Measurements from ENCODE around the gene PDCL3.

PDCL3 gene

GRCh38 chr2:100554798-100555407 lies 7.9 kb upstream of the PDCL3 start:
- H3K9ac ChIP-seq (ENCODE audit: low read depth in 1 of 2, low read length in 2 of 2): no peak overlapping the region
- no peak overlapping the region for H3K27ac ChIP-seq (ENCODE audit: low read depth in 2 of 2, low read length in 2 of 2)
- no peaks in the 10 kb centered on the region for H3K9me3 ChIP-seq (ENCODE audit: control insufficient read depth in 2 of 2, low read length in 2 of 2)
- H3K27me3 ChIP-seq (ENCODE audit: control insufficient read depth in 2 of 2, insufficient read depth in 2 of 2, low read length in 2 of 2): no peaks in the 10 kb centered on the region
- no peaks in the 10 kb centered on the region for H3K4me1 ChIP-seq (ENCODE audit: control insufficient read depth in 2 of 2, insufficient read depth in 2 of 2, low read length in 2 of 2)
- H3K36me3 ChIP-seq (ENCODE audit: control insufficient read depth in 2 of 2, insufficient read depth in 2 of 2, low read length in 2 of 2): no peaks in the 10 kb centered on the region
- no peak overlapping the region for H3K4me3 ChIP-seq (ENCODE audit: low read length in 2 of 2)

DNA sequence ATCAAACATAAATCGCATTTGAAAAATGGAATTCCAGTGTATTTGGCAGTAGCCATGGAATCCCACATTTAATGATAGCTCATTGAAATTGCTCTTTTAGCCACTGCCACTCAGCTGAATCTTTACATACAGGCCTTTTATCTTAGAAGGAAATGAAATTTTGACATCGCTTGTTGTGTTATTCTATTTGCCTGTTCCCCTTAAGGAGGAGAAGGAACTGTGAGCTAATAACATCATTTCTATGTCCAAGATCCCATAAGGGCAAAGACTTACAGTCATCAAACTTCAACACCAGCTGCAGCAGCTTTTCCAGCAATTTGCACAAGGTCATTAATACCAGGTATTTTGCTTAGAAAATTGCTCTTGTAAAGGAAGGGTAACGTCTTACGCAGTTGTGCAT lies 6.0 kb upstream of the PDCL3 start:
- Histone ChIP-seq H3K4me1 (ENCODE audit: control insufficient read depth in 2 of 2, insufficient read depth in 2 of 2, low read length in 2 of 2) (no peaks in the 10 kb centered on the region), H3K9ac (ENCODE audit: low read depth in 1 of 2, low read length in 2 of 2) (no peak overlapping the region), H3K4me3 (ENCODE audit: low read length in 2 of 2) (no peak overlapping the region), H3K36me3 (ENCODE audit: control insufficient read depth in 2 of 2, insufficient read depth in 2 of 2, low read length in 2 of 2) (no peaks in the 10 kb centered on the region), H3K9me3 (ENCODE audit: control insufficient read depth in 2 of 2, low read length in 2 of 2) (no peaks in the 10 kb centered on the region), H3K27ac (ENCODE audit: low read depth in 2 of 2, low read length in 2 of 2) (no peak overlapping the region), H3K27me3 (ENCODE audit: control insufficient read depth in 2 of 2, insufficient read depth in 2 of 2, low read length in 2 of 2) (no peaks in the 10 kb centered on the region)

GRCh38 chr2:100560216-100560830 lies 2.5 kb upstream of the PDCL3 start:
- Histone ChIP-seq H3K9me3 (ENCODE audit: control insufficient read depth in 2 of 2, low read length in 2 of 2) (no peaks in the 10 kb centered on the region), H3K4me3 (ENCODE audit: low read length in 2 of 2) (no peak overlapping the region), H3K27ac (ENCODE audit: low read depth in 2 of 2, low read length in 2 of 2) (no peak overlapping the region), H3K4me1 (ENCODE audit: control insufficient read depth in 2 of 2, insufficient read depth in 2 of 2, low read length in 2 of 2) (peaks cover 3 to 8% of the 10 kb centered on the region in 2 donors), H3K9ac (ENCODE audit: low read depth in 1 of 2, low read length in 2 of 2) (no peak overlapping the region), H3K36me3 (ENCODE audit: control insufficient read depth in 2 of 2, insufficient read depth in 2 of 2, low read length in 2 of 2) (no peaks in the 10 kb centered on the region), H3K27me3 (ENCODE audit: control insufficient read depth in 2 of 2, insufficient read depth in 2 of 2, low read length in 2 of 2) (no peaks in the 10 kb centered on the region)

DNA sequence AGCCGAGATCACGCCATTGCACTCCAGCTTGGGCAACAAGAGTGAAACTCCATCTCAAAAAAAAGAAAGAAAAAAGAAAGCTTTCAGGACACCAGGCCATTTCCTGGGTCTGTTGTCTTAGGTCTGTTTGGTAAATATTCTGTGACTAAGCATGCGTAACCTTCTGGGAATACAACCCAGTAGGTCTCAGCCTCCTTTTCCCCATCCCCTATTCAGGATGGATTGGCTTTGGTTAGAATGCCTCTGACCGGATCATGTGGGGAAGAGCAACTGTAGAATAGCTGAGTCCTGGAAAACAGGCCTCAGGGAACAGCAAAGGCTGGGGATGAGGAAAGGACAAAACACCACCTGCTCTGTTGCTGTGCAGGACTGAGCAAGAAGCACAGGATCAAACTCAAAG lies 1.6 kb upstream of the PDCL3 start:
- no peak overlapping the region for H3K27ac ChIP-seq (ENCODE audit: low read depth in 2 of 2, low read length in 2 of 2)
- H3K4me1 ChIP-seq (ENCODE audit: control insufficient read depth in 2 of 2, insufficient read depth in 2 of 2, low read length in 2 of 2): peaks cover 3 to 8% of the 10 kb centered on the region in 2 donors
- H3K36me3 ChIP-seq (ENCODE audit: control insufficient read depth in 2 of 2, insufficient read depth in 2 of 2, low read length in 2 of 2): peaks cover 0 to 2% of the 10 kb centered on the region in 2 donors
- H3K9ac ChIP-seq (ENCODE audit: low read depth in 1 of 2, low read length in 2 of 2): no peak overlapping the region
- no peak overlapping the region for H3K4me3 ChIP-seq (ENCODE audit: low read length in 2 of 2)
- H3K9me3 ChIP-seq (ENCODE audit: control insufficient read depth in 2 of 2, low read length in 2 of 2): no peaks in the 10 kb centered on the region
- H3K27me3 ChIP-seq (ENCODE audit: control insufficient read depth in 2 of 2, insufficient read depth in 2 of 2, low read length in 2 of 2): no peaks in the 10 kb centered on the region

DNA sequence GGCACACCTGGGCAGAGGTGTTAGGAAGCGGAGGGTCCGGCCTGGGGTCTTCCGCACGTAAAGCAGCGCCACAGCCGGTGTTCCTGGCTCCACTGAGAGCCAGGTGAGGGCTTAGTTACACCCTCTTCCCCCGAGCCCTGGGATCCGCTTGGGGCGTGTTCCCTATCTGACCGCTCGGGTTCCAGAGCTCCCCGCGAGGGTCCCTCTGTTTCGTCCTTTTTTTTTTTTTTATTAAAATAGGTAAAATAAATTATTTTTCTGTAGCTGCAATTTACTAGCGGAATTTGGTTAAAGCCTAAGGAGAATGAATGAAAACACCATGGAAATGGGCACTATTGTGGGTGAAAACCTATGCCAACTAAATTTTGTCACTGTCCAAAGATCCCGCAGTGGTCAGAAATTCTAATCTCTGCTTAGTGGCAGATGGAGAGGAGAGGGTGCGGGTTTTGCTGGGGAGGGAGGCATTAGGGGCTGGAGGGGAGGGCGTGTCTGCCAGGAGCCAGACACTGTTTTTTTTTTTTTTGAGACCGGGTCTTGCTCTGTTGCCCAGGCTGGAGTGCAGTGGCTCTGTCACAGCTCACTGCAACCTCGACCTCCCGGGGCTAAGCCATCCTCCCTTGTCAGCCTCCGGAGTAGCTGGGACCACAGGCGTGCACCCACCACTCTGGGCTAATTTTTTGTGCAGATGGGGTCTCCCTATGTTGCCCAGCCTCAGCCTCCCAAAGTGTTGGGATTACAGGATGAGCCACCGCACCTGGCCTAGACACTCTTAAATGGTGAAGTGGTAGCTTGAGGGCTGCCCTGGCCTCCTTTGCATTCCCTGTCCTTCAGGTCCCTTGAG lies 834 bp downstream of the PDCL3 start:
- Histone ChIP-seq H3K4me3 (ENCODE audit: low read length in 2 of 2) (peak overlapping the region; percentile 92 to 96), H3K9ac (ENCODE audit: low read depth in 1 of 2, low read length in 2 of 2) (peak overlapping the region; percentile 97 to 98), H3K9me3 (ENCODE audit: control insufficient read depth in 2 of 2, low read length in 2 of 2) (no peaks in the 10 kb centered on the region), H3K4me1 (ENCODE audit: control insufficient read depth in 2 of 2, insufficient read depth in 2 of 2, low read length in 2 of 2) (peaks cover 3 to 8% of the 10 kb centered on the region in 2 donors), H3K36me3 (ENCODE audit: control insufficient read depth in 2 of 2, insufficient read depth in 2 of 2, low read length in 2 of 2) (peaks cover 4 to 12% of the 10 kb centered on the region in 2 donors), H3K27me3 (ENCODE audit: control insufficient read depth in 2 of 2, insufficient read depth in 2 of 2, low read length in 2 of 2) (no peaks in the 10 kb centered on the region), H3K27ac (ENCODE audit: low read depth in 2 of 2, low read length in 2 of 2) (peak overlapping the region; percentile 85 to 89)

- Histone ChIP-seq H3K9me3 (ENCODE audit: control insufficient read depth in 2 of 2, low read length in 2 of 2) (no peaks in the 10 kb centered on the region), H3K4me3 (ENCODE audit: low read length in 2 of 2) (no peak overlapping the region), H3K27ac (ENCODE audit: low read depth in 2 of 2, low read length in 2 of 2) (no peak overlapping the region), H3K36me3 (ENCODE audit: control insufficient read depth in 2 of 2, insufficient read depth in 2 of 2, low read length in 2 of 2) (peaks cover 4 to 30% of the 10 kb centered on the region in 2 donors), H3K27me3 (ENCODE audit: control insufficient read depth in 2 of 2, insufficient read depth in 2 of 2, low read length in 2 of 2) (no peaks in the 10 kb centered on the region), H3K4me1 (ENCODE audit: control insufficient read depth in 2 of 2, insufficient read depth in 2 of 2, low read length in 2 of 2) (peaks cover 0 to under 1% of the 10 kb centered on the region in 2 donors), H3K9ac (ENCODE audit: low read depth in 1 of 2, low read length in 2 of 2) (no peak overlapping the region)
Measured at GRCh38 chr2:100568989-100569388, 6.2 kb downstream of the PDCL3 start.

- H3K27ac ChIP-seq (ENCODE audit: low read depth in 2 of 2, low read length in 2 of 2): no peak overlapping the region
- H3K27me3 ChIP-seq (ENCODE audit: control insufficient read depth in 2 of 2, insufficient read depth in 2 of 2, low read length in 2 of 2): no peaks in the 10 kb centered on the region
- H3K9ac ChIP-seq (ENCODE audit: low read depth in 1 of 2, low read length in 2 of 2): no peak overlapping the region
- no peak overlapping the region for H3K4me3 ChIP-seq (ENCODE audit: low read length in 2 of 2)
- H3K36me3 ChIP-seq (ENCODE audit: control insufficient read depth in 2 of 2, insufficient read depth in 2 of 2, low read length in 2 of 2): peaks cover 0 to 31% of the 10 kb centered on the region in 2 donors
- H3K9me3 ChIP-seq (ENCODE audit: control insufficient read depth in 2 of 2, low read length in 2 of 2): no peaks in the 10 kb centered on the region
- no peaks in the 10 kb centered on the region for H3K4me1 ChIP-seq (ENCODE audit: control insufficient read depth in 2 of 2, insufficient read depth in 2 of 2, low read length in 2 of 2)
Measured at GRCh38 chr2:100571668-100572067, 8.9 kb downstream of the PDCL3 start.

DNA sequence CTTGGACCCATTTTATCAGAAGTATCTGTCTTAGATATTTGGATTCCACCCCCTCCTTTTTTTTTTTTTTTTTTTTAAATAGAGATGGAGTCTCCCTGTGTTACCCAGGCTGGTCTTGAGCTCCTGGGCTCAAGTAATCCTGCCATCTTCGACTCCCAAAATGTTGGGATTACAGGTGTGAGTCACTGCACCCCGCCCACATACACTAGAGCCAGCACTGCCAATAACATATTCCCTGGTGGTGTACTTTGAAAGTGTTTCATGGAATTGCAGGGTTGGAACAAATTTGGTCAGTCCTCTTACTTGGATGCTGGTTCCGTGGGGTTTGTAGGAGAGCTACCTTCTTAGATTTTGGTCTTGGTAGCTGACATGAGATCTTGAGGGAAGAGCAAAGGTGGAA lies 15.0 kb downstream of the PDCL3 start:
- Histone ChIP-seq H3K4me3 (ENCODE audit: low read length in 2 of 2) (no peak overlapping the region), H3K4me1 (ENCODE audit: control insufficient read depth in 2 of 2, insufficient read depth in 2 of 2, low read length in 2 of 2) (peaks cover 3 to 4% of the 10 kb centered on the region in 2 donors), H3K9ac (ENCODE audit: low read depth in 1 of 2, low read length in 2 of 2) (no peak overlapping the region), H3K27ac (ENCODE audit: low read depth in 2 of 2, low read length in 2 of 2) (no peak overlapping the region), H3K27me3 (ENCODE audit: control insufficient read depth in 2 of 2, insufficient read depth in 2 of 2, low read length in 2 of 2) (no peaks in the 10 kb centered on the region), H3K36me3 (ENCODE audit: control insufficient read depth in 2 of 2, insufficient read depth in 2 of 2, low read length in 2 of 2) (peaks cover 0 to 10% of the 10 kb centered on the region in 2 donors), H3K9me3 (ENCODE audit: control insufficient read depth in 2 of 2, low read length in 2 of 2) (no peaks in the 10 kb centered on the region)

DNA sequence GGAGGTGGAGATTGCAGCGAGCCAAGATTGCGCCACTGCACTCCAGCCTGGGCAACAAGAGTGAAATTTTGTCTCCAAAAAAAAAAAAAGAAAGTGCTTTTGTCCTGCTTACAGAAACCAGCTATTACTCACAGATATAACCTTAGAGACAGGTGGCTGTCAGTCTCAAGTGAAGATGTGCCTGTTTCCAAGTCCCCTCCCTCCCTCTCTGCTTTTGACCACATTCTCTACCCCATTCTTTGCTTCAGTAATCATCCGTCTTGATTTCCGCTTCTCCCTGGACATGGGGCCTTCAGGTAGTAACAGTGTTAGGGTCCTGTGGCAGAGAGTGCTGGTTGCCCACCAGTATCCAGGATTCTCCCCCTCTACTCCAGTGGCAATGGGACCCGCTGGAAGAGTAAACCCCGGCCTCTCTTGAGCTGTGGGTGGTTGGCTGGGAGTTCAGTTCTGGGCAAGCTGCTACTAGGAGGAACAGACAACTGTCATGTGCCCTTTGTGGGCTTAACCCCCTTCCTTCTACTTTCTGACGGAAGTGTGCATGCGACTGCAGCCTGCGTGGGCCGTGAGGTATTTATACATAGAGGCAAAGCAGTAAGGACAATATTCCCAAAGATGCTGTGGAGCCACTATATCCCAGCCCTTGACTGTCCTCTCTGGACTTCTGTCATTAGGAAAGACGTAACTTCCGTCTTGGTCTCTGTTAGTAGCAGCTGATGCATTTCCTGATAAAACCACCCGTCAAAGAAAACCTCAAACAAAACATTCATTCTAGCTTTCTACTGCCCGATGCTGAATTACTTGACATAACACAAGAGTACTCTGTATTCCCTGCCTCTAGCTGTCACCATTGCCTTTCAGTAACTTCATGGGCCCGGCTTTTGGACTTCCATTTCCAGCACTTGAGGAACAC lies 17.8 kb downstream of the PDCL3 start:
- Histone ChIP-seq H3K36me3 (ENCODE audit: control insufficient read depth in 2 of 2, insufficient read depth in 2 of 2, low read length in 2 of 2) (peaks cover 0 to 5% of the 10 kb centered on the region in 2 donors), H3K27ac (ENCODE audit: low read depth in 2 of 2, low read length in 2 of 2) (peak overlapping the region; percentile 57 to 66), H3K9me3 (ENCODE audit: control insufficient read depth in 2 of 2, low read length in 2 of 2) (no peaks in the 10 kb centered on the region), H3K4me1 (ENCODE audit: control insufficient read depth in 2 of 2, insufficient read depth in 2 of 2, low read length in 2 of 2) (peaks cover 3 to 4% of the 10 kb centered on the region in 2 donors), H3K27me3 (ENCODE audit: control insufficient read depth in 2 of 2, insufficient read depth in 2 of 2, low read length in 2 of 2) (no peaks in the 10 kb centered on the region), H3K4me3 (ENCODE audit: low read length in 2 of 2) (peak overlapping the region in 1 of 2 donors; percentile 20), H3K9ac (ENCODE audit: low read depth in 1 of 2, low read length in 2 of 2) (peak overlapping the region in 1 of 2 donors; percentile 26)

All from mucosa of rectum (tissue), 2 donors.